T-helper 22 cell (primary cell): ENCODE measurements around the gene PTOV1.

ENCODE experiments used
- DNase-seq: peaks from one replicate; pipeline ENCODE4 v3.0.0-alpha.2; 2020; ENCODE audit warnings: low read depth

PTOV1 gene

GRCh38 chr19:49844138-49845095, 6.5 kb upstream of the PTOV1 start:
- no peak for DNase-seq

GRCh38 chr19:49845414-49845813, 5.5 kb upstream of the PTOV1 start:
- DNase-seq: no peak

- no peak for DNase-seq
These were observed 4.6 kb upstream of the PTOV1 start for GRCh38 chr19:49846408-49846807.

GRCh38 chr19:49847731-49848696, 2.9 kb upstream of the PTOV1 start:
- DNase-seq: no peak

- no peak for DNase-seq
These were observed 2.0 kb upstream of the PTOV1 start for GRCh38 chr19:49848938-49849337.

- no peak for DNase-seq
These were observed 1.3 kb upstream of the PTOV1 start for GRCh38 chr19:49849433-49850220.

GRCh38 chr19:49850221-49850486, 805 bp upstream of the PTOV1 start:
- no peak for DNase-seq

GRCh38 chr19:49851456-49852259, 699 bp downstream of the PTOV1 start:
- DNase-seq: no peak

- no peak for DNase-seq
These were observed 1.7 kb downstream of the PTOV1 start for GRCh38 chr19:49852631-49853126.

GRCh38 chr19:49853852-49854377, 3.0 kb downstream of the PTOV1 start:
- no peak for DNase-seq

GRCh38 chr19:49854378-49855263, 3.7 kb downstream of the PTOV1 start:
- no peak for DNase-seq

- no peak for DNase-seq
These were observed 4.3 kb downstream of the PTOV1 start for GRCh38 chr19:49855277-49855675.

- DNase-seq: no peak
These were observed 5.0 kb downstream of the PTOV1 start for GRCh38 chr19:49855676-49856573.

- DNase-seq: no peak
These were observed 5.6 kb downstream of the PTOV1 start for GRCh38 chr19:49856574-49857021.

GRCh38 chr19:49857061-49857837, 6.3 kb downstream of the PTOV1 start:
- no peak for DNase-seq

GRCh38 chr19:49857838-49858087, 6.8 kb downstream of the PTOV1 start:
- DNase-seq: no peak

- DNase-seq: no peak
These were observed 7.4 kb downstream of the PTOV1 start for GRCh38 chr19:49858088-49858985.
